Gastrocnemius medialis (tissue), 4 donors: ENCODE data around the gene SYMPK. TPM values are rescaled to one million over a fixed set of nuclear protein-coding genes. Genes with fewer than 3 reads are reported as not detected.

Source experiments
- ATAC-seq, 2 donors: fragments of 150-250 bp; one replicate each; pipeline ENCODE4 v1.9.1; 2016
- DNase-seq, 2 donors: peaks; one replicate each; pipeline ENCODE4 v3.0.0-alpha.2; 2019
- H3K27ac ChIP-seq, 4 donors: fragments of 200-600 bp; sonication (generic); 1 replicate in 1 of 4; 2 replicates in 3 of 4; pipeline ENCODE4 v1.5.1; 2016 to 2018; ENCODE audit warnings: mild to moderate bottlenecking in 2 of 4, moderate library complexity in 1 of 4
- H3K27me3 ChIP-seq, 3 donors: fragments of 200-600 bp; sonication (generic) in 2 of 3; 1 replicate in 1 of 3; 2 replicates in 2 of 3; pipeline versions ENCODE4 v1.5.1 to v1.6.0; 2016 to 2019; ENCODE audit warnings: mild to moderate bottlenecking in 1 of 3, moderate library complexity in 1 of 3
- H3K36me3 ChIP-seq, 2 donors: fragments of 200-600 bp; sonication (generic) in 1 of 2; one replicate each; pipeline ENCODE4 v1.5.1; 2017 to 2018
- H3K4me1 ChIP-seq, 2 donors: fragments of 200-600 bp; sonication (generic) in 1 of 2; one replicate each; pipeline ENCODE4 v1.5.1; 2016 to 2017; ENCODE audit warnings: mild to moderate bottlenecking in 2 of 2
- H3K4me3 ChIP-seq, 4 donors: fragments of 200-600 bp; sonication (generic) in 3 of 4; 1 replicate in 1 of 4; 2 replicates in 3 of 4; pipeline ENCODE4 v1.5.1; 2016 to 2019; ENCODE audit warnings: mild to moderate bottlenecking in 2 of 4
- H3K9me3 ChIP-seq, 3 donors: fragments of 200-600 bp; sonication (generic) in 2 of 3; 1 replicate in 1 of 3; 2 replicates in 2 of 3; pipeline ENCODE4 v1.5.1; 2016 to 2019
- CTCF ChIP-seq, 5 experiments: fragments of 450-650 bp in 3 of 5; fragments of 200-600 bp in 2 of 5; sonication (generic) in 2 of 5; IDR thresholded peaks in 4 of 5; conservative IDR thresholded peaks in 1 of 5; 1 replicate in 4 of 5; 2 replicates in 1 of 5; pipeline ENCODE4 v1.5.1; 2016 to 2019; ENCODE audit warnings: antibody characterized with exemption in 5 of 5, mild to moderate bottlenecking in 3 of 5, moderate library complexity in 3 of 5
- POLR2A ChIP-seq, 2 donors: fragments of 450-650 bp; IDR thresholded peaks; one replicate each; pipeline ENCODE4 v1.6.1; 2017; ENCODE audit warnings: antibody characterized with exemption in 2 of 2, mild to moderate bottlenecking in 2 of 2, moderate library complexity in 2 of 2
- in situ Hi-C, 4 donors: fragments of 200-750 bp; cut with MboI; loops; one replicate each; pipeline versions ENCODE4 v1.15.0 to v1.8.0; 2017; ENCODE audit warnings: low sequenced_read_pairs in 4 of 4
- intact Hi-C: fragments of 100-400 bp; cut with DNase I; formaldehyde crosslinking; loops from one replicate; pipeline ENCODE4 v1.15.1; 2023; ENCODE audit warnings: low total_unique reads
- total RNA-seq, 4 donors: library from RNA; depleted of rRNA; stranded (reverse); fragments of >200 nt; gene quantifications; one replicate each; pipeline versions ENCODE4 v1.1.0 to v1.2.3, GENCODE V29; 2016

SYMPK gene
- total RNA-seq, 4 donors from 2014 or later = 14.1 to 64.6 (median 34.9) TPM

GRCh38 chr19:45886427-45887199, 23.7 kb upstream of the SYMPK start:
- DNase-seq = peak; percentile 82 to 89
- peaks cover 0 to 6% of the 10 kb centered on the region in 2 donors for H3K36me3 ChIP-seq
- peak overlapping the region; percentile 63 to 84 (median 66) for H3K4me3 ChIP-seq
- intact Hi-C loops (loop anchor here (1.0 to 5.0 kb wide), 5 partner anchors 16 to 1371 kb away; partner anchors contain the start of genes MYPOP, SIX5 and SYMPK), in situ Hi-C loops (no loop called here)
- peak; percentile 89 to 91 for ATAC-seq
- peak overlapping the region; percentile 86 to 95 (median 92) for H3K27ac ChIP-seq
- H3K4me1 ChIP-seq = peaks cover 34 to 43% of the 10 kb centered on the region in 2 donors
- peak; percentile 49 to 63 for TF ChIP-seq POLR2A (IDR thresholded peaks at IDR 0.05)
- TF ChIP-seq CTCF (IDR thresholded peaks at IDR 0.05 in 4 of 5, conservative IDR thresholded peaks at IDR 0.05 in 1 of 5) = peak in 1 of 5 experiments; percentile 11
- H3K9me3 ChIP-seq = no peaks in the 10 kb centered on the region
- no peaks in the 10 kb centered on the region for H3K27me3 ChIP-seq

DNA sequence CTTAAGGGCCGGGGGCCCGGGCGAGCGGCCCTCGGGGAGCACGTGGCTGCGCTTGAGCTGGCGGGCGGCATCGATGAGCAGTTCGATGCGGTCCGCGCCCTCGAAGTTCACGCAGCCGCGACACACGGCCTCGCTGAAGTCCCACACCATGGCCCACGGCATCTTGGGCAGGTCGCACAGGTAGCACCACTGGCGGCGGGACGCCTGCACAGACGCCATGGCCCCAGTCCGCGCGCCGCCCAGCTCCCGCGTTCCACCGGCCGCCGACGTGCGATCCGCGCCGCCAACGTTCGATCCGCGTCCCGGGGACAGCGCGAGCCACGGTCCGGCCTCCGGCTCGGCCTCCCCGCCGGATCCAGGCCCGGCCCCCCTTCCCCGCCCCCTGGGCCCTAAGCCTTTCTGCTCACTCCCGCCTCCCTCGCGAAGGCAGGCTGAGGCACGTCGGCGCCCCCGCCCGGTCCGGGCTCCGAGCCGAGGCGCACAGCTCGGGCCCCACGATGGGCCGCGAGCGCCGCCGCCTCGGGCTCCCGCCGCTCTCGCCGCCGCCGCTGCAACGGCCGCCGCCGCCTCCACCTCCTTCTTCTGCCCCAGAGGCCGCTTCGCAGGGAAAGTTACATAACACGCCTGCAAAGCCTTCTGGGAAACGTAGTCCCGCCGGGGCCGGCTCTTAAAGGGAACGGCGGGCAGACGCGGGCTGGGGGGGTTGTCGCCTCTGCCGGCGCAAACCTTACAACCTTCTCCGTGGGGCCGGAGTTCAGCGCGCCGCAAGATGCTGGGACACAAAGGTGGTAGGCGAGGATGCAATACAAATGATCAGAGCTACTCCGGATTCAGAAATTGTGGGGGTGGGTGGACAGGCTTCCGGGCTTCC, 22.8 kb upstream of the SYMPK start, which contains the start of gene IRF2BP1:
TSS of gene IRF2BP1 (minus strand) at position 586 of the 871 bp plus-strand sequence. CDS start at position 219, 367 bp downstream.
- Histone ChIP-seq H3K4me1 (peaks cover 34 to 44% of the 10 kb centered on the region in 2 donors), H3K27me3 (no peaks in the 10 kb centered on the region), H3K36me3 (peaks cover 0 to 6% of the 10 kb centered on the region in 2 donors), H3K9me3 (no peaks in the 10 kb centered on the region), H3K27ac (peak within 1 kb of the TSS; percentile 86 to 95 (median 92)), H3K4me3 (peak within 1 kb of the TSS; percentile 63 to 84 (median 66))
- in situ Hi-C loops (no loop called here), intact Hi-C loops (loop anchor here (1.0 to 5.0 kb wide), 5 partner anchors 17 to 1372 kb away; partner anchors contain the start of genes MYPOP, SIX5 and SYMPK)
- ATAC-seq (peak; percentile 88 to 92), DNase-seq (peak; percentile 88 to 91)
- TF ChIP-seq POLR2A (IDR thresholded peaks at IDR 0.05) (peak; percentile 74 to 82), CTCF (IDR thresholded peaks at IDR 0.05 in 4 of 5, conservative IDR thresholded peaks at IDR 0.05 in 1 of 5) (peak in 2 of 5 experiments; percentile 2 to 8)

DNA sequence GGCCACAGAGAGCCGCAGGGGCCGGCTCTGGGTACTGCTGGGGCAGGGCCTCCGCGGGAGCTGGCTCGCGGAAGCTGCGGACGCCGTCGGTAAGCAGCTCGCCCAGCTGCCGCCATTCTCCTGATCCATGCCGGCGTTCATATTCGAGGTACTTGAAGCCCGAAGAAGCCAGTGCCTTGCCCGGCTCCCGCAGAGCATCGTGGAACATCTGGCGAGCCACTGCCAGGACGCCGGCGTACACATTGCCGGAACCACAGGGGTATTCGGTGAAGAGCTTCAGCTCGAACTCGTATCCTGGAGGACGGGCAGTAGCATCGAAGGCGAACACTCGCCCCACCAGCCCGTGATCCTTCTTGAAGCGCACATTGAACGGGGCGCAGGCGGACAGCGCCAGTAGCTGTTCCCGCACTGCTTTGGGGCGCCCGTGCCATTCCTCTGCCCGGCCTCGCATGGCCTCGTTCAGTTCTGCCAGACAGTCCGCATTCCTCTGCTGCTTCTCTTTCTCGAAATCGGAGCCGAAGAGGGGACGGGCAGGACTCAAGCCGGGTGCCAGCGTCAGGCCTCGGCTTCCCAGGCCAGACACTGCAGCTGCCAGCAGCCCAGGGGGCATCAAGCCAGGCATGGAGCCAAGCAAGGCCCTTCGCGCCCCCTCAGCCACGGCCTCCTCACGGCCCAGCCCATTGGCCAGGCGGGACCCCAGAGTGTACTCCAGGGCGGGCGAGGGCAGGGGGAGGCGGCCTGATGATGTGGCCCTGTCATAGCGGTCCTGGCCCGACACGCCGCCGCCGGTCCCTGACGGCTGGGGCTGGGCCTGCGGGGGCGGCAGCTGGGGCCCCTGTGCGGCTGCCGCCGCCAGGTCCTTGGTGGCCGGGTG, 22.0 kb upstream of the SYMPK start:
- in situ Hi-C loops (no loop called here), intact Hi-C loops (loop anchor here (5.0 kb wide), 1 partner anchor 118 kb away; the partner anchor contains the start of gene SIX5)
- peak overlapping the region; percentile 63 to 84 (median 66) for H3K4me3 ChIP-seq
- H3K9me3 ChIP-seq = no peaks in the 10 kb centered on the region
- DNase-seq = no peak
- peaks cover 0 to 6% of the 10 kb centered on the region in 2 donors for H3K36me3 ChIP-seq
- no peak for ATAC-seq
- peaks cover 34 to 44% of the 10 kb centered on the region in 2 donors for H3K4me1 ChIP-seq
- no peaks in the 10 kb centered on the region for H3K27me3 ChIP-seq
- TF ChIP-seq POLR2A (IDR thresholded peaks at IDR 0.05) (no peak), CTCF (IDR thresholded peaks at IDR 0.05 in 4 of 5, conservative IDR thresholded peaks at IDR 0.05 in 1 of 5) (no peak)
- peak overlapping the region; percentile 86 to 95 (median 92) for H3K27ac ChIP-seq
